Fibroblast of gingiva (primary cell): Measurements from ENCODE around the gene GYPC.
"Not testable (repeated sequence)": the region's sequence is repeated elsewhere in the genome, so short reads cannot be mapped to it uniquely, and the experiment has no call there.

Experiments used
- DNase-seq: peaks from one replicate; pipeline ENCODE4 v3.0.0-alpha.2; 2011; ENCODE audit warnings: low read depth

Gene GYPC

GRCh38 chr2:126655500-126656430 lies at the start of gene GYPC:
TSS of gene GYPC (plus strand) at chr2:126656158. CDS start at chr2:126656264, 106 bp downstream.
- DNase-seq: peak; percentile 93

GRCh38 chr2:126614524-126615227 lies 41.3 kb upstream of the GYPC start:
- peak; percentile 79 for DNase-seq

- DNase-seq: no peak
Measured at GRCh38 chr2:126616606-126617069, 39.3 kb upstream of the GYPC start.

- DNase-seq: no peak
Measured at GRCh38 chr2:126620302-126620701, 35.7 kb upstream of the GYPC start.

GRCh38 chr2:126623000-126623399 lies 33.0 kb upstream of the GYPC start:
- DNase-seq: no peak

- no peak for DNase-seq
Measured at GRCh38 chr2:126627643-126628042, 28.3 kb upstream of the GYPC start.

- DNase-seq: no peak
Measured at GRCh38 chr2:126634273-126634861, 21.6 kb upstream of the GYPC start.

GRCh38 chr2:126635281-126635680 lies 20.7 kb upstream of the GYPC start:
- peak; percentile 97 for DNase-seq

- no peak for DNase-seq
Measured at GRCh38 chr2:126635736-126636135, 20.2 kb upstream of the GYPC start.

- DNase-seq: no peak
Measured at GRCh38 chr2:126637386-126637785, 18.6 kb upstream of the GYPC start.

GRCh38 chr2:126638746-126639145 lies 17.2 kb upstream of the GYPC start:
- no peak for DNase-seq

GRCh38 chr2:126639276-126639675 lies 16.7 kb upstream of the GYPC start:
- no peak for DNase-seq

- DNase-seq: not testable (repeated sequence)
Measured at GRCh38 chr2:126641294-126641693, 14.7 kb upstream of the GYPC start.

- no peak for DNase-seq
Measured at GRCh38 chr2:126642031-126642430, 13.9 kb upstream of the GYPC start.

GRCh38 chr2:126643431-126643830 lies 12.5 kb upstream of the GYPC start:
- no peak for DNase-seq

GRCh38 chr2:126643972-126644371 lies 12.0 kb upstream of the GYPC start:
- DNase-seq: no peak

GRCh38 chr2:126644630-126645191 lies 11.2 kb upstream of the GYPC start:
- no peak for DNase-seq

- DNase-seq: no peak
Measured at GRCh38 chr2:126645211-126645618, 10.7 kb upstream of the GYPC start.

GRCh38 chr2:126646026-126646425 lies 9.9 kb upstream of the GYPC start:
- DNase-seq: no peak

- not testable (repeated sequence) for DNase-seq
Measured at GRCh38 chr2:126647714-126648344, 8.1 kb upstream of the GYPC start.

- DNase-seq: not testable (repeated sequence)
Measured at GRCh38 chr2:126648345-126648786, 7.6 kb upstream of the GYPC start.

GRCh38 chr2:126649101-126649500 lies 6.9 kb upstream of the GYPC start:
- no peak for DNase-seq
